GM04503 (cell line): ENCODE data around the gene NOG.

Experiments used
- DNase-seq: peaks from one replicate; pipeline ENCODE4 v3.0.0-alpha.2; 2012; ENCODE audit warnings: low read depth

The NOG gene

DNA sequence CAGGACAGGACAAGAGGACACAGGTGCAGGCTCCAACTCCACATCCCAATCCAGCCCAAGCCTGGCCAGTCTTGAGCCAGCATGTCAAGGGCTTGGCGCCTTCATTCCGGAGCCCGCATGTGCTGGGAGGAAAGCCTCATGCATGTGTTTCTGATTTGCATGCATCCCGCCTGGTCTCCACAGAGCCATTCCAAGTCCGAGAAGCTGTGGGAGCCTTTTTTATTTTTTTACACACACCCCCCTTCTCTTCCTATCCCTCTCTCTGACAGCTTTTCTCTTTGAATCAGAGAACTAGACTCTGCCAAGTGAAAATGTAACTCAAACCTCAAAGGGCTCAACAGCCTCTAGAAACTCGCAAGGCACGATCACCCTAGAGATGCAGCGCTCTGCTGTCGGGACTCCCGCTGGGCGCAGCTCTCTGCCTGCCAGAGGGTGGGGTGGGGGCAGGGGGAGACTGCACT lies 45.1 kb downstream of the NOG start:
- DNase-seq = no peak

DNA sequence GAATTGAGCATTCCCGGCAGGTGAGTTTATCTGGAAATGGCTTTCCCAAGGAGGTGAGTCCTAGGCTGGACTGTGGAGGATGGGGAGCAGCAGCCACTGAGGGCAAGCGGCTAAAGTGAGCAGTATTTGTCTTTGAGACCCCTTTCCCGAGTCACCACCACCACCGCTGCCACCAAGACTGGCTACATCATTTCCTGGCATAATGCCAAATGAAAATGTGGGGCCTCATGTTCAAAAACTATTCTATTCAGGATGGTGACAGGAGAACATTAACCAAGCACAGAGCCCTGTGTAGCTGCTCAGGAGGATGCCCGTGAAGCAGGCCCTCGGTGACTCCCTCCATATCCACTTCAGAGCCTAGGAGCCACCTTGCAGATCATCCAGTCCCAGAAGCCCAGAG lies 46.0 kb downstream of the NOG start:
- DNase-seq = no peak

DNA sequence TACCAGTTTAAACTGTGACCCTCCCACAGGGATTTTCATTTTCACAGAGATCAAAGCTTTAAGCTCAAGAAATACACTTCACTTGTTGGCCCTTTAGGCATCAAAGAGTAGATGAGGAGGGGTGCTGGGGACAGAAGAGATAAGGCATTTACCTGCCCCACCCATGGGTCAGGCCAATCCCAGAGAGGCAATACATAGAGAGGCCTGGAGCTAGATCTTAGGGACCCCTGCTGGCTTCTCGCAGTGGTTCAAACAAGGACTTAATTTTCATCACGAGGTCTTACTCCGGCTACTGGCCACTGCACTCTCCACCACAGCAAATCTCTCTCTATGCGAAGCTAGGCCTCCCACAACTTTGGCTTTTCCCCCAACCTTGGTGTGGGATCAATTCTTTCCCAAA lies 46.6 kb downstream of the NOG start:
- DNase-seq = no peak

DNA sequence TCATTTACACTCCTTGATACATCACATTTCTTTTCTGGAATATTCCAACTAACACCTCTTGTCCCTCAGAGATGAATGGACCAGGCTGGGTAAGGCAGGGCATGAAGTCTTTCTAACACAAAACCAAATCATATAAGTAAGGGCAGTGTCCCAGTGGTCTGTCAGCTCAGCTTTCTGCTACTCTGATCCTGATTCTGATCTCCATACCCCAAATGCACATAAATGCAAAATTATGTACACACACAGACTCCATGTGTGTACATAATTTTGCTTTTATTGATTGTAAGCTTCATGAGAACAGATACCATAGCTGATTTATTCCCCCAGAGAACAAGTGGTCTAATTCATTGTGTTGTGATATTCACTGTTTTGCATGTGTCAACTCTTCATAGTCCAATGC lies 47.9 kb downstream of the NOG start:
- DNase-seq = no peak

DNA sequence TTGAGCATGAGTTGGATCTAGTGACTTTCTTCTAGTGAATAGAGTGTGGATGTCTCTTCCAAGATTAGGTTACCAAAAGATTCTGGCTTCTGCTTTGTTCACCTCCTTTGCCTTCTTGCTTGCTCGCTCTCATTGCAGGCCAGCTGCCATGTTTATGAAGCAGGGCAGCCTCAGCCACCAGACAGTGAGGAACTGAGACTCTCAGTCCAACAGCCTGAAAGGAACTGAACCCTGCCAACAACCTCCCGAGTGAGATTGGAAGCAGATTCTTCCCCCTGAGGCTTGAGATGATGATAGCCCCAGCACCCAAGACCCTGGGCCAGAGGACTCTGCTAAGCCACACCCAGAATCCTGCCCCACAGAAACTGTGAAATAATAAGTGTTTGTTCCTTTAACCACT lies 48.4 kb downstream of the NOG start:
- no peak for DNase-seq

DNA sequence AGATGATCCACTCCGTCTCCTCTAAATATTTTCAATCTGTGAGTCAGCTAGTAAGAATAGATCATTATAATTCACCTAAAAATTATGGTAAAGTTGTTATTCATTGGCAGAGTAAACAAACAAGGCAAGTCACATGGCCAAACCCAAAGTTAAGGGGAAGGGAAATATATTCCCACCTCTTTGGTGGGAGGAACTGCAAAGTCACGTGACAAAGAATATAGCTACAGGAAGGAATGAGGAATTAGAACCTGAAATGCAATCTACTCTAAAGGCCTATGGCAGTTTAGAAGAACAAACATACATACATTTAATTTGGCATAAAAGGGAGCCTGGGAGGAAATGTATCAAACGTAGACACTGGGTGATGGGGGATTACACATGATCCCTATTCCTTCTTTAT lies 48.9 kb downstream of the NOG start:
- no peak for DNase-seq
